SK-N-SH (cell line): ENCODE measurements around the gene KAT6B. TPM values are rescaled to one million over a fixed set of nuclear protein-coding genes. Genes with fewer than 3 reads are reported as not detected.

ENCODE experiments used
- CTCF ChIA-PET: fragments of 300-600, 350-600 bp; formaldehyde crosslinking; extraction: SDS; loops from one replicate; lab custom pipeline; 2021; lab: Yijun Ruan, JAX
- POLR2A ChIA-PET: fragments of 350-600 bp; sonication (Branson Sonifier 250); formaldehyde crosslinking; extraction: SDS; loops from one replicate; lab custom pipeline; 2020; ENCODE audit warnings: antibody characterized with exemption, inconsistent platforms; lab: Yijun Ruan, JAX
- DNase-seq: peaks from one replicate; pipeline ENCODE4 v3.0.0; 2012
- H2AFZ ChIP-seq: fragments of 200-600 bp; sonication (generic); 2 replicates; pipeline ENCODE4 v1.8.1; 2016; ENCODE audit warnings: antibody characterized with exemption, mild to moderate bottlenecking, low read depth
- H3F3A ChIP-seq: fragments of 200-600 bp; sonication (generic); replicated peaks from 2 replicates; pipeline ENCODE3; 2016; ENCODE audit warnings: antibody characterized with exemption, mild to moderate bottlenecking; ENCODE audit not compliant: insufficient read depth
- H3K27ac ChIP-seq, 2 experiments: fragments of 200-500 bp in 1 of 2; fragments of 200-600 bp in 1 of 2; sonication (Bioruptor generic) in 1 of 2; sonication (generic), shearing (Covaris generic) in 1 of 2; 2 replicates each; pipeline versions ENCODE4 v1.5.1 to v1.6.1; 2014 to 2016; ENCODE audit warnings: low read depth in 2 of 2, inconsistent platforms in 1 of 2, low read length in 1 of 2, mild to moderate bottlenecking in 1 of 2, mixed read lengths in 1 of 2
- H3K27me3 ChIP-seq: fragments of 200-600 bp; sonication (generic), shearing (Covaris generic); 2 replicates; pipeline ENCODE4 v1.6.1; 2016; ENCODE audit warnings: mixed run types; ENCODE audit not compliant: insufficient read depth
- H3K36me3 ChIP-seq, 2 experiments: fragments of 200-500 bp in 1 of 2; fragments of 200-600 bp in 1 of 2; sonication (Bioruptor generic) in 1 of 2; sonication (generic) in 1 of 2; replicated peaks in 1 of 2; 2 replicates each; pipeline versions ENCODE3 to v1.5.1; 2014 to 2016; ENCODE audit warnings: low read length in 1 of 2, mild to moderate bottlenecking in 1 of 2; ENCODE audit not compliant: insufficient read depth in 2 of 2, control insufficient read depth in 1 of 2
- H3K4me1 ChIP-seq, 2 experiments: fragments of 200-500 bp in 1 of 2; fragments of 200-600 bp in 1 of 2; sonication (Bioruptor generic) in 1 of 2; sonication (generic), shearing (Covaris generic) in 1 of 2; 2 replicates each; pipeline versions ENCODE4 v1.5.1 to v1.6.1; 2014 to 2016; ENCODE audit warnings: low read depth in 1 of 2, low read length in 1 of 2, mixed run types in 1 of 2; ENCODE audit not compliant: insufficient read depth in 2 of 2, control insufficient read depth in 1 of 2
- H3K4me2 ChIP-seq: fragments of 200-600 bp; sonication (generic), shearing (Covaris generic); 2 replicates; pipeline ENCODE4 v1.6.1; 2017; ENCODE audit warnings: mixed run types
- H3K4me3 ChIP-seq, 2 experiments: fragments of 200-500 bp in 1 of 2; fragments of 200-600 bp in 1 of 2; sonication (Bioruptor generic) in 1 of 2; sonication (generic), shearing (Covaris generic) in 1 of 2; 2 replicates each; pipeline versions ENCODE4 v1.5.1 to v1.8.1; 2014 to 2016; ENCODE audit warnings: low read depth in 2 of 2, inconsistent platforms in 1 of 2, low read length in 1 of 2, mild to moderate bottlenecking in 1 of 2, mixed read lengths in 1 of 2, moderate library complexity in 1 of 2
- H3K79me2 ChIP-seq: fragments of 200-600 bp; sonication (generic); 2 replicates; pipeline ENCODE4 v1.8.1; 2017; ENCODE audit warnings: mild to moderate bottlenecking; ENCODE audit not compliant: insufficient read depth
- H3K9ac ChIP-seq: fragments of 200-600 bp; sonication (generic); 2 replicates; pipeline ENCODE4 v1.6.1; 2017; ENCODE audit warnings: mixed run types
- H3K9me2 ChIP-seq: fragments of 200-600 bp; sonication (generic); 2 replicates; pipeline ENCODE4 v1.6.1; 2017; ENCODE audit warnings: mixed run types
- H3K9me3 ChIP-seq: fragments of 200-600 bp; sonication (generic); 2 replicates; pipeline ENCODE4 v1.6.1; 2017; ENCODE audit warnings: mixed run types, mild to moderate bottlenecking, moderate library complexity
- H4K20me1 ChIP-seq: fragments of 200-600 bp; sonication (generic); 2 replicates; pipeline ENCODE4 v1.6.1; 2017; ENCODE audit warnings: mild to moderate bottlenecking, mixed run types; ENCODE audit not compliant: insufficient read depth
- EZH2phosphoT487 ChIP-seq: fragments of 200-600 bp; sonication (generic); IDR thresholded peaks from 2 replicates; pipeline ENCODE4 v1.6.1; 2017; ENCODE audit warnings: low read depth, mixed run types, mild to moderate bottlenecking, antibody characterized with exemption, moderate library complexity, borderline replicate concordance
- FOXM1 ChIP-seq: IDR thresholded peaks from 2 replicates; pipeline ENCODE4 v1.4.0; 2012; ENCODE audit warnings: low read depth, mild to moderate bottlenecking
- GABPA ChIP-seq: IDR thresholded peaks from 2 replicates; pipeline ENCODE4 v1.4.0; 2012; ENCODE audit warnings: low read depth, mild to moderate bottlenecking
- JUND ChIP-seq: IDR thresholded peaks from 2 replicates; pipeline ENCODE4 v1.4.0; 2012
- MEF2A ChIP-seq: IDR thresholded peaks from 2 replicates; pipeline ENCODE4 v1.4.0; 2012; ENCODE audit warnings: low read depth, borderline replicate concordance
- RFX5 ChIP-seq: IDR thresholded peaks from 2 replicates; pipeline ENCODE4 v1.6.1; 2012; ENCODE audit warnings: mild to moderate bottlenecking, improper control_type of control experiment, low read length
- RXRA ChIP-seq: IDR thresholded peaks from 2 replicates; pipeline ENCODE4 v1.4.0; 2012; ENCODE audit warnings: low read depth, mild to moderate bottlenecking, borderline replicate concordance
- SMC3 ChIP-seq: IDR thresholded peaks from 2 replicates; pipeline ENCODE4 v1.6.1; 2012; ENCODE audit warnings: low read depth, low read length, improper control_type of control experiment
- TCF12 ChIP-seq: IDR thresholded peaks from 2 replicates; pipeline ENCODE4 v1.4.0; 2012
- YY1 ChIP-seq: IDR thresholded peaks from 2 replicates; pipeline ENCODE4 v1.4.0; 2012; ENCODE audit warnings: low read depth, mild to moderate bottlenecking
- WGBS: methylation state at CpG from one replicate; pipeline ENCODE4 v1.1.6; 2017; ENCODE audit warnings: low lambda C conversion rate; 5-methylcytosine and 5-hydroxymethylcytosine counted together
- polyA plus RNA-seq, 3 experiments: library from polyadenylated mRNA; depleted of rRNA; stranded (reverse); fragments of >200 nt; gene quantifications; 2 replicates each; pipeline ENCODE4 v1.2.3, GENCODE V29; 2012
- TF ChIP-seq, protein P1 (sequence below): fragments of 150-350 bp; IDR thresholded peaks from 2 replicates; pipeline ENCODE4 v1.6.1; 2016; ENCODE audit warnings: mild to moderate bottlenecking, low read depth, low read length
- TF ChIP-seq, protein P2 (sequence below): IDR thresholded peaks from 2 replicates; pipeline ENCODE4 v1.4.0; 2012; ENCODE audit warnings: low read depth, borderline replicate concordance
- TF ChIP-seq, protein P3 (sequence below): IDR thresholded peaks from 2 replicates; pipeline ENCODE4 v1.4.0; 2012; ENCODE audit warnings: low read depth
- TF ChIP-seq, protein P4 (sequence below): fragments of 150-350 bp; IDR thresholded peaks from 2 replicates; pipeline ENCODE4 v1.6.1; 2017; ENCODE audit warnings: antibody characterized with exemption, low read length, low read depth, borderline replicate concordance
- TF ChIP-seq, protein P5 (sequence below): IDR thresholded peaks from 2 replicates; pipeline ENCODE4 v1.6.1; 2012; ENCODE audit warnings: mild to moderate bottlenecking, low read depth, low read length, moderate library complexity

The KAT6B gene
- polyA plus RNA-seq, 1 of the 3 experiments (the other 2 are of a cell fraction): 4.3 TPM

DNA sequence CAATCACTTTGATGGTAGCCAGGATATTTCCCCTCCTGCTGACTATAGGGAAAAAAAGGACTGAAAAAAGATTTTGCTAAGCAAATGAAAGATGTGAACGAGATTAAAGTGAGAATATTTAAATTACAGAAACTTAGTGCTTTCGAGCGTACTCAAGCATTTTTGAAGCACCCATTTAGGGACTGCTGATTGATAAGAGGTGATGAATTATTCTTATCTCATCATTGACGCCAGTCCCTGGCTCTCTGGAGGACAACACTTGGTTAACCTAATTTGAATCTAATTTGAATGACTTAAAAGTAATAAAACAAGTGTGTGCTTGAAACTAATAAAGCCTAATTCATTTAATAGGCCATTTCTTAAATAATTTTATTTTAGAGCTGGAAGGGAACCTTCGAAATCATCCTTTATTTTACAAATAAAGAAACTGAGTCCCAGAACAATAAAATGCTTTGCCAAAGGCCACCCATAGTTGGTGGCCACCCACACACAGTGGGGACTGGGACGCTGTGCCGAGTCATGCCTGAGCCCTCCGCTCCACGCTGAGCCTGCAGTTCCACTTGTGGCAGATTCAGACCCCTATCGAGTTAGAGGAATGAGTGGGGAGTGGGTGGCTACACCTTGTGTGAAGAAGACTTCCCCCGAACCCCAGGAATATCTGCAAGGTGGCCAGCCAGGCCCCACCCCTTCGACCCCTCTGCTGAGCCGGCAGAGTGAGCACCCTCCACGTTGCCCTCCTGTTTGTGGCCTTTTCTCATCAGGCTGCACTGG lies 223.9 kb downstream of the KAT6B start:
- Histone ChIP-seq H3K27ac (no peak overlapping the region), H3K9me3 (no peaks in the 10 kb centered on the region), H3K79me2 (no peaks in the 10 kb centered on the region), H3K9me2 (no peaks in the 10 kb centered on the region), H4K20me1 (no peaks in the 10 kb centered on the region), H3K4me2 (no peak overlapping the region), H3F3A (no peaks in the 10 kb centered on the region), H3K36me3 (no peaks in the 10 kb centered on the region), H3K4me3 (no peak overlapping the region), H3K27me3 (no peaks in the 10 kb centered on the region), H3K4me1 (peaks cover 0 to 21% of the 10 kb centered on the region in 2 experiments; a peak in 1 of 4 replicates), H2AFZ (no peak overlapping the region), H3K9ac (no peak overlapping the region)
- no peak for DNase-seq
- WGBS: 93% methylated on average over 10 of the region's 14 CpGs
- ChIA-PET POLR2A (no interaction called here), CTCF (interaction anchor here (1.3 kb wide), 1 partner anchor 49 kb away, joined by 3 read pairs; no protein-coding TSS in a partner anchor)
- TF ChIP-seq RXRA (no peak), MEF2A (no peak), JUND (no peak), GABPA (no peak), YY1 (no peak), TCF12 (no peak)
- TF ChIP-seq, protein P1, sequence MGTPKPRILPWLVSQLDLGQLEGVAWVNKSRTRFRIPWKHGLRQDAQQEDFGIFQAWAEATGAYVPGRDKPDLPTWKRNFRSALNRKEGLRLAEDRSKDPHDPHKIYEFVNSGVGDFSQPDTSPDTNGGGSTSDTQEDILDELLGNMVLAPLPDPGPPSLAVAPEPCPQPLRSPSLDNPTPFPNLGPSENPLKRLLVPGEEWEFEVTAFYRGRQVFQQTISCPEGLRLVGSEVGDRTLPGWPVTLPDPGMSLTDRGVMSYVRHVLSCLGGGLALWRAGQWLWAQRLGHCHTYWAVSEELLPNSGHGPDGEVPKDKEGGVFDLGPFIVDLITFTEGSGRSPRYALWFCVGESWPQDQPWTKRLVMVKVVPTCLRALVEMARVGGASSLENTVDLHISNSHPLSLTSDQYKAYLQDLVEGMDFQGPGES: no peak
- TF ChIP-seq, protein P2, sequence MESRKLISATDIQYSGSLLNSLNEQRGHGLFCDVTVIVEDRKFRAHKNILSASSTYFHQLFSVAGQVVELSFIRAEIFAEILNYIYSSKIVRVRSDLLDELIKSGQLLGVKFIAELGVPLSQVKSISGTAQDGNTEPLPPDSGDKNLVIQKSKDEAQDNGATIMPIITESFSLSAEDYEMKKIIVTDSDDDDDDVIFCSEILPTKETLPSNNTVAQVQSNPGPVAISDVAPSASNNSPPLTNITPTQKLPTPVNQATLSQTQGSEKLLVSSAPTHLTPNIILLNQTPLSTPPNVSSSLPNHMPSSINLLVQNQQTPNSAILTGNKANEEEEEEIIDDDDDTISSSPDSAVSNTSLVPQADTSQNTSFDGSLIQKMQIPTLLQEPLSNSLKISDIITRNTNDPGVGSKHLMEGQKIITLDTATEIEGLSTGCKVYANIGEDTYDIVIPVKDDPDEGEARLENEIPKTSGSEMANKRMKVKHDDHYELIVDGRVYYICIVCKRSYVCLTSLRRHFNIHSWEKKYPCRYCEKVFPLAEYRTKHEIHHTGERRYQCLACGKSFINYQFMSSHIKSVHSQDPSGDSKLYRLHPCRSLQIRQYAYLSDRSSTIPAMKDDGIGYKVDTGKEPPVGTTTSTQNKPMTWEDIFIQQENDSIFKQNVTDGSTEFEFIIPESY: no peak
- TF ChIP-seq, protein P3, sequence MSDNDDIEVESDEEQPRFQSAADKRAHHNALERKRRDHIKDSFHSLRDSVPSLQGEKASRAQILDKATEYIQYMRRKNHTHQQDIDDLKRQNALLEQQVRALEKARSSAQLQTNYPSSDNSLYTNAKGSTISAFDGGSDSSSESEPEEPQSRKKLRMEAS: no peak

DNA sequence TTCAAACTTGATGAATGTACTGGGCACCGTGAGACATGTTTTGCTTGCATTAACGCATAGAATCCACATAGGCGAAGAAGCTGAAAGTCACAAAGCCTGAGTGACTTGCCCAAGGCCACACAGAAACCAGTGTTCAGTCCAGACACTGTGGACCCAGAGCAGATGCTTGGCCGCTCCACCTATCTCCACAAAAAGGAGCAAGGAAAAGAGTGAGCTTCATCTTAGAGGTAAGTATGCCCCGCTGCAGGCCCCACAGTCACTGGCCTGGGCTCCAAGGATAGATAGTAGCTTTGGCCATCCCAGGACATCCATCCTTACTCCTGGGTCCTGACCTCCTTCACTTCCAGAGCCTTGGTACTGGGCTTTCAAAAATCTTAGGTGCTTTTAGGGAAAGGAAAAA lies 224.9 kb downstream of the KAT6B start:
- CTCF ChIA-PET: interaction anchor here (1.3 kb wide), 1 partner anchor 48 kb away, joined by 3 read pairs; no protein-coding TSS in a partner anchor
- 100% methylated on average over 5 of the region's 5 CpGs for WGBS
- POLR2A ChIA-PET: no interaction called here
- Histone ChIP-seq H4K20me1 (no peaks in the 10 kb centered on the region), H2AFZ (no peak overlapping the region), H3K9ac (no peak overlapping the region), H3K36me3 (no peaks in the 10 kb centered on the region), H3K9me3 (no peaks in the 10 kb centered on the region), H3K79me2 (no peaks in the 10 kb centered on the region), H3K27me3 (no peaks in the 10 kb centered on the region), H3K4me1 (peaks cover 0 to 21% of the 10 kb centered on the region in 2 experiments; a peak in 1 of 4 replicates), H3F3A (no peaks in the 10 kb centered on the region), H3K4me3 (no peak overlapping the region), H3K27ac (no peak overlapping the region), H3K9me2 (no peaks in the 10 kb centered on the region), H3K4me2 (no peak overlapping the region)
- DNase-seq: no peak
- TF ChIP-seq SMC3 (no peak), RXRA (no peak), RFX5 (no peak), EZH2phosphoT487 (no peak), FOXM1 (no peak)
- TF ChIP-seq, protein P4, sequence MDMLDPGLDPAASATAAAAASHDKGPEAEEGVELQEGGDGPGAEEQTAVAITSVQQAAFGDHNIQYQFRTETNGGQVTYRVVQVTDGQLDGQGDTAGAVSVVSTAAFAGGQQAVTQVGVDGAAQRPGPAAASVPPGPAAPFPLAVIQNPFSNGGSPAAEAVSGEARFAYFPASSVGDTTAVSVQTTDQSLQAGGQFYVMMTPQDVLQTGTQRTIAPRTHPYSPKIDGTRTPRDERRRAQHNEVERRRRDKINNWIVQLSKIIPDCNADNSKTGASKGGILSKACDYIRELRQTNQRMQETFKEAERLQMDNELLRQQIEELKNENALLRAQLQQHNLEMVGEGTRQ: no peak
- TF ChIP-seq, protein P5, sequence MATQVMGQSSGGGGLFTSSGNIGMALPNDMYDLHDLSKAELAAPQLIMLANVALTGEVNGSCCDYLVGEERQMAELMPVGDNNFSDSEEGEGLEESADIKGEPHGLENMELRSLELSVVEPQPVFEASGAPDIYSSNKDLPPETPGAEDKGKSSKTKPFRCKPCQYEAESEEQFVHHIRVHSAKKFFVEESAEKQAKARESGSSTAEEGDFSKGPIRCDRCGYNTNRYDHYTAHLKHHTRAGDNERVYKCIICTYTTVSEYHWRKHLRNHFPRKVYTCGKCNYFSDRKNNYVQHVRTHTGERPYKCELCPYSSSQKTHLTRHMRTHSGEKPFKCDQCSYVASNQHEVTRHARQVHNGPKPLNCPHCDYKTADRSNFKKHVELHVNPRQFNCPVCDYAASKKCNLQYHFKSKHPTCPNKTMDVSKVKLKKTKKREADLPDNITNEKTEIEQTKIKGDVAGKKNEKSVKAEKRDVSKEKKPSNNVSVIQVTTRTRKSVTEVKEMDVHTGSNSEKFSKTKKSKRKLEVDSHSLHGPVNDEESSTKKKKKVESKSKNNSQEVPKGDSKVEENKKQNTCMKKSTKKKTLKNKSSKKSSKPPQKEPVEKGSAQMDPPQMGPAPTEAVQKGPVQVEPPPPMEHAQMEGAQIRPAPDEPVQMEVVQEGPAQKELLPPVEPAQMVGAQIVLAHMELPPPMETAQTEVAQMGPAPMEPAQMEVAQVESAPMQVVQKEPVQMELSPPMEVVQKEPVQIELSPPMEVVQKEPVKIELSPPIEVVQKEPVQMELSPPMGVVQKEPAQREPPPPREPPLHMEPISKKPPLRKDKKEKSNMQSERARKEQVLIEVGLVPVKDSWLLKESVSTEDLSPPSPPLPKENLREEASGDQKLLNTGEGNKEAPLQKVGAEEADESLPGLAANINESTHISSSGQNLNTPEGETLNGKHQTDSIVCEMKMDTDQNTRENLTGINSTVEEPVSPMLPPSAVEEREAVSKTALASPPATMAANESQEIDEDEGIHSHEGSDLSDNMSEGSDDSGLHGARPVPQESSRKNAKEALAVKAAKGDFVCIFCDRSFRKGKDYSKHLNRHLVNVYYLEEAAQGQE: no peak
